ENCODE measurements around the gene BAIAP2.
A peak's percentile ranks its signal among the peaks of the same experiment; 100 is the strongest.

The BAIAP2 gene

GRCh38 chr17:81110488-81111040 is 75.6 kb downstream of the BAIAP2 start:
- DNase-seq (ENCODE audit: low spot score): no peak

GRCh38 chr17:81111066-81111465 is 76.1 kb downstream of the BAIAP2 start:
- DNase-seq (ENCODE audit: low spot score): no peak

- DNase-seq (ENCODE audit: low spot score): no peak
These were observed 77.5 kb downstream of the BAIAP2 start for GRCh38 chr17:81112450-81112849.

- DNase-seq (ENCODE audit: low spot score): no peak
These were observed 78.3 kb downstream of the BAIAP2 start for GRCh38 chr17:81113158-81113724.

- DNase-seq (ENCODE audit: low spot score): no peak
These were observed 79.6 kb downstream of the BAIAP2 start for GRCh38 chr17:81114351-81115093.

- DNase-seq (ENCODE audit: low spot score): no peak
These were observed 80.3 kb downstream of the BAIAP2 start for GRCh38 chr17:81115219-81115618.

- no peak for DNase-seq (ENCODE audit: low spot score)
These were observed 81.0 kb downstream of the BAIAP2 start for GRCh38 chr17:81115749-81116464.

GRCh38 chr17:81116704-81117103 is 81.8 kb downstream of the BAIAP2 start:
- DNase-seq (ENCODE audit: low spot score): no peak

- DNase-seq (ENCODE audit: low spot score): no peak
These were observed 82.8 kb downstream of the BAIAP2 start for GRCh38 chr17:81117672-81118198.

GRCh38 chr17:81118308-81119221 is 83.6 kb downstream of the BAIAP2 start:
- no peak for DNase-seq (ENCODE audit: low spot score)

- DNase-seq (ENCODE audit: low spot score): peak; percentile 87
These were observed 84.5 kb downstream of the BAIAP2 start for GRCh38 chr17:81119223-81120148.

GRCh38 chr17:81120149-81120484 is 85.2 kb downstream of the BAIAP2 start:
- DNase-seq (ENCODE audit: low spot score): no peak

GRCh38 chr17:81120695-81121621 is 86.0 kb downstream of the BAIAP2 start:
- DNase-seq (ENCODE audit: low spot score): no peak

- no peak for DNase-seq (ENCODE audit: low spot score)
These were observed 87.1 kb downstream of the BAIAP2 start for GRCh38 chr17:81121841-81122733.

- DNase-seq (ENCODE audit: low spot score): no peak
These were observed 88.4 kb downstream of the BAIAP2 start for GRCh38 chr17:81123052-81124048.

- no peak for DNase-seq (ENCODE audit: low spot score)
These were observed 89.4 kb downstream of the BAIAP2 start for GRCh38 chr17:81124377-81124776.

- DNase-seq (ENCODE audit: low spot score): peak; percentile 61
These were observed 90.7 kb downstream of the BAIAP2 start for GRCh38 chr17:81125573-81126081.
